Activated CD8-positive, alpha-beta T cell treated with anti-CD3 and anti-CD28 coated beads for 36 hours (primary cell): ENCODE measurements around the gene ZNF563. TPM values are rescaled to one million over a fixed set of nuclear protein-coding genes. Genes with fewer than 3 reads are reported as not detected.
A peak's percentile ranks its signal among the peaks of the same experiment; 100 is the strongest.

ENCODE experiments used
- ATAC-seq: fragments of 200-7000 bp; cut with Tn5 transposase; one replicate; pipeline ENCODE4 v1.10.0; 2021; ENCODE audit warnings: mild to moderate bottlenecking, moderate library complexity
- CTCF ChIA-PET: fragments of 350-600 bp; sonication (Branson Sonifier 250); formaldehyde crosslinking; loops from one replicate; lab custom pipeline; 2021; ENCODE audit warnings: antibody characterized with exemption; lab: Charles Lee
- POLR2A ChIA-PET: fragments of 350-600 bp; sonication (Branson Sonifier 250); formaldehyde crosslinking; loops from one replicate; lab custom pipeline; 2021; ENCODE audit warnings: antibody characterized with exemption; lab: Charles Lee
- DNase-seq: peaks from one replicate; pipeline ENCODE4 v3.0.0-alpha.2; 2020
- H3K27ac Mint-ChIP-seq: one replicate; pipeline ENCODE4 v1.8.0; 2021; ENCODE audit warnings: mild to moderate bottlenecking, mixed read lengths
- H3K27me3 Mint-ChIP-seq: one replicate; pipeline ENCODE4 v1.8.0; 2021; ENCODE audit warnings: mixed read lengths
- H3K36me3 Mint-ChIP-seq: one replicate; pipeline ENCODE4 v1.8.0; 2021; ENCODE audit warnings: low read depth, mixed read lengths
- H3K4me1 Mint-ChIP-seq: one replicate; pipeline ENCODE4 v1.8.0; 2021; ENCODE audit warnings: low read depth, mixed read lengths
- H3K4me3 Mint-ChIP-seq: one replicate; pipeline ENCODE4 v1.8.0; 2021; ENCODE audit warnings: mild to moderate bottlenecking, moderate library complexity, mixed read lengths
- H3K9me3 Mint-ChIP-seq: one replicate; pipeline ENCODE4 v1.8.0; 2021; ENCODE audit warnings: mixed read lengths
- CTCF ChIP-seq: fragments of 200-600 bp; IDR thresholded peaks from one replicate; pipeline ENCODE4 v1.8.0; 2022; ENCODE audit warnings: antibody characterized with exemption, mild to moderate bottlenecking
- intact Hi-C: fragments of 100-400 bp; cut with micrococcal nuclease; formaldehyde crosslinking; loops from one replicate; pipeline ENCODE4 v1.10.0; 2022
- total RNA-seq, 2 experiments: library from RNA; stranded (reverse); gene quantifications; one replicate each; pipeline ENCODE4 v1.2.3, GENCODE V29; 2021

ZNF563 gene
- total RNA-seq, 2 experiments from 2014 or later, result 6.0 to 7.1 TPM

- ATAC-seq, result peak; percentile 7
- TF ChIP-seq CTCF, result no peak
- Mint-ChIP-seq H3K27ac (peak overlapping the region; percentile 96), H3K4me1 (peaks cover 26% of the 10 kb centered on the region), H3K4me3 (peak overlapping the region; percentile 99), H3K27me3 (no peaks in the 10 kb centered on the region), H3K9me3 (no peaks in the 10 kb centered on the region), H3K36me3 (peaks cover 20% of the 10 kb centered on the region)
- CTCF ChIA-PET, result interaction anchor here (0.6 to 1.0 kb wide), 2 partner anchors 10 to 38 kb away, joined by 3 read pairs; partner anchors contain the start of gene ZNF563
- POLR2A ChIA-PET, result interaction anchor here (1.0 to 2.7 kb wide), 3 partner anchors 21 to 38 kb away, joined by 3 to 15 read pairs (median 4); partner anchors contain the start of gene ZNF563
- intact Hi-C loops, result no loop called here
- no peak for DNase-seq
These were observed 38.2 kb downstream of the ZNF563 start for GRCh38 chr19:12295191-12295590.

- DNase-seq (peak; percentile 99), ATAC-seq (peak; percentile 97)
- Mint-ChIP-seq H3K27me3 (no peaks in the 10 kb centered on the region), H3K36me3 (peaks cover 20% of the 10 kb centered on the region), H3K4me1 (peaks cover 31% of the 10 kb centered on the region), H3K4me3 (peak within 1 kb of the TSS; percentile 99), H3K27ac (peak within 1 kb of the TSS; percentile 99), H3K9me3 (no peaks in the 10 kb centered on the region)
- TF ChIP-seq CTCF, result no peak
- intact Hi-C loops, result loop anchor here (5.0 kb wide), 1 partner anchor 38 kb away; the partner anchor contains the start of gene ZNF563
- POLR2A ChIA-PET, result interaction anchor here (1.0 to 2.7 kb wide), 4 partner anchors 14 to 131 kb away, joined by 3 to 15 read pairs (median 4); partner anchors contain the start of gene ZNF563
- CTCF ChIA-PET, result interaction anchor here (1.0 kb wide), 1 partner anchor 39 kb away, joined by 3 read pairs; the partner anchor contains the start of gene ZNF563
These were observed 38.9 kb downstream of the ZNF563 start, which contains the start of gene ZNF44 for GRCh38 chr19:12294249-12295158. Gene ZNF44, minus strand, starts transcription at chr19:12294883. Its CDS starts 189 bp downstream, at chr19:12294694.

GRCh38 chr19:12293777-12294248 is 39.6 kb downstream of the ZNF563 start:
- H3K36me3 Mint-ChIP-seq, result peaks cover 24% of the 10 kb centered on the region
- H3K4me1 Mint-ChIP-seq, result peaks cover 38% of the 10 kb centered on the region
- intact Hi-C loops, result loop anchor here (5.0 kb wide), 1 partner anchor 38 kb away; the partner anchor contains the start of gene ZNF563
- no peaks in the 10 kb centered on the region for H3K27me3 Mint-ChIP-seq
- ATAC-seq, result peak; percentile 18
- DNase-seq, result peak; percentile 84
- H3K4me3 Mint-ChIP-seq, result peak overlapping the region; percentile 99
- H3K27ac Mint-ChIP-seq, result peak overlapping the region; percentile 99
- no peak for TF ChIP-seq CTCF
- CTCF ChIA-PET, result no interaction called here
- H3K9me3 Mint-ChIP-seq, result no peaks in the 10 kb centered on the region
- POLR2A ChIA-PET, result interaction anchor here (1.0 to 2.7 kb wide), 3 partner anchors 13 to 130 kb away, joined by 3 to 15 read pairs (median 4); partner anchors contain the start of gene ZNF563

GRCh38 chr19:12289790-12290065 is 43.7 kb downstream of the ZNF563 start:
- peak overlapping the region; percentile 95 for H3K27ac Mint-ChIP-seq
- DNase-seq (no peak), ATAC-seq (no peak)
- ChIA-PET CTCF (interaction anchor here (0.8 to 1.6 kb wide), 3 partner anchors 76 to 507 kb away, joined by 3 to 4 read pairs (median 4); partner anchors contain the start of gene ZNF442), POLR2A (interaction anchor here (1.2 to 3.1 kb wide), 2 partner anchors 10 to 42 kb away, joined by 3 to 25 read pairs; partner anchors contain the start of gene ZNF563)
- H3K4me1 Mint-ChIP-seq, result peaks cover 47% of the 10 kb centered on the region
- no peaks in the 10 kb centered on the region for H3K27me3 Mint-ChIP-seq
- TF ChIP-seq CTCF, result no peak
- no peaks in the 10 kb centered on the region for H3K9me3 Mint-ChIP-seq
- peaks cover 29% of the 10 kb centered on the region for H3K36me3 Mint-ChIP-seq
- H3K4me3 Mint-ChIP-seq, result peak overlapping the region; percentile 66
- intact Hi-C loops, result loop anchor here (5.0 kb wide), 1 partner anchor 43 kb away; the partner anchor contains the start of gene ZNF563
